K562 (cell line): ENCODE results near the gene ASXL2. TPM values are rescaled to one million over a fixed set of nuclear protein-coding genes. Genes with fewer than 3 reads are reported as not detected.
"Not testable (repeated sequence)": the region's sequence is repeated elsewhere in the genome, so short reads cannot be mapped to it uniquely, and the experiment has no call there.

Experiments
- ATAC-seq: fragments of 200-7000 bp; cut with Tn5 transposase; 3 replicates; pipeline ENCODE4 v1.9.1; 2020; ENCODE audit warnings: moderate library complexity
- BruUV-seq: library from RNA; stranded (reverse); fragments of 400-500 nt; replicated peaks from 2 replicates; lab custom pipeline; 2021; lab: Mats Ljungman, UMichigan
- CTCF ChIA-PET: fragments of 300-600 bp; formaldehyde crosslinking; extraction: SDS; loops from one replicate; lab custom pipeline; 2021; ENCODE audit warnings: low intra/inter-chr PET ratio; lab: Yijun Ruan, JAX
- POLR2A ChIA-PET: fragments of 300-600, 350-650 bp; sonication (Branson Sonifier 250); formaldehyde crosslinking; extraction: SDS; loops from one replicate; lab custom pipeline; 2021; ENCODE audit warnings: antibody characterized with exemption, inconsistent platforms; lab: Yijun Ruan, JAX
- DNase-seq, 4 experiments: peaks; one replicate each; pipeline versions ENCODE4 v3.0.0 to v3.0.0-alpha.2; 2011 to 2018; ENCODE audit warnings: low spot score in 3 of 4, mixed read lengths in 3 of 4; ENCODE audit errors: extremely low read depth in 1 of 4
- FAIRE-seq: peaks from 2 replicates; lab custom pipeline; 2011; peaks lifted over from hg19 to GRCh38; lab: Jason Lieb, UNC
- H2AFZ ChIP-seq: 2 replicates; pipeline ENCODE4 v1.6.0; 2011; ENCODE audit warnings: low read depth, low read length, control low read depth, inconsistent platforms
- H3K27ac ChIP-seq: fragments of 200-600 bp; 3 replicates; pipeline ENCODE4 v1.8.0; 2011; ENCODE audit warnings: low read depth, mild to moderate bottlenecking, control low read depth, inconsistent platforms, low read length, moderate library complexity, mixed read lengths; ENCODE audit errors: extremely low read depth
- H3K27me3 ChIP-seq, 2 experiments: fragments of 300-600 bp in 1 of 2; 2 replicates in 1 of 2; 3 replicates in 1 of 2; pipeline versions ENCODE4 v1.6.0 to v1.8.0; 2011; ENCODE audit warnings: inconsistent platforms in 2 of 2, low read length in 2 of 2, mild to moderate bottlenecking in 1 of 2, mixed read lengths in 1 of 2, moderate library complexity in 1 of 2; ENCODE audit not compliant: control insufficient read depth in 2 of 2, insufficient read depth in 2 of 2
- H3K36me3 ChIP-seq: fragments of 300-600 bp; 3 replicates; pipeline ENCODE4 v1.8.0; 2011; ENCODE audit warnings: mild to moderate bottlenecking, low read length, inconsistent platforms; ENCODE audit not compliant: control insufficient read depth, insufficient read depth
- H3K4me1 ChIP-seq, 2 experiments: fragments of 200-600 bp in 1 of 2; replicated peaks in 1 of 2; 2 replicates in 1 of 2; 3 replicates in 1 of 2; pipeline versions ENCODE4 v1.5.1 to v1.8.0; 2011; ENCODE audit warnings: inconsistent platforms in 2 of 2, low read length in 2 of 2, mild to moderate bottlenecking in 1 of 2, mixed read lengths in 1 of 2, moderate library complexity in 1 of 2; ENCODE audit not compliant: control insufficient read depth in 2 of 2, insufficient read depth in 2 of 2
- H3K4me2 ChIP-seq: 2 replicates; pipeline ENCODE4 v1.6.1; 2011; ENCODE audit warnings: low read length, control low read depth, inconsistent platforms, mixed read lengths; ENCODE audit not compliant: insufficient read depth
- H3K4me3 ChIP-seq: fragments of 200-600 bp; sonication (generic), shearing (Covaris generic); 2 replicates; pipeline ENCODE4 v1.5.1; 2016; ENCODE audit warnings: control low read depth, inconsistent platforms
- H3K79me2 ChIP-seq: fragments of 200-600 bp; 3 replicates; pipeline ENCODE4 v1.8.0; 2011; ENCODE audit warnings: low read length, inconsistent platforms; ENCODE audit not compliant: control insufficient read depth, insufficient read depth
- H3K9ac ChIP-seq, 2 experiments: 2 replicates each; pipeline versions ENCODE4 v1.6.0 to v1.6.1; 2011; ENCODE audit warnings: low read depth in 2 of 2, low read length in 2 of 2, control low read depth in 1 of 2, inconsistent platforms in 1 of 2, mild to moderate bottlenecking in 1 of 2, mixed read lengths in 1 of 2; ENCODE audit not compliant: insufficient read depth in 1 of 2
- H3K9me1 ChIP-seq: one replicate; pipeline ENCODE4 v1.6.0; 2011; ENCODE audit warnings: inconsistent platforms, mild to moderate bottlenecking, low read length, moderate library complexity; ENCODE audit not compliant: control insufficient read depth, insufficient read depth
- H3K9me3 ChIP-seq: replicated peaks from 2 replicates; pipeline ENCODE4 v1.5.1; 2011; ENCODE audit warnings: low read depth, low read length, inconsistent platforms; ENCODE audit not compliant: control insufficient read depth, insufficient read depth
- H4K20me1 ChIP-seq: replicated peaks from 2 replicates; pipeline ENCODE4 v1.6.1; 2011; ENCODE audit warnings: low read length, inconsistent platforms, mixed read lengths; ENCODE audit not compliant: control insufficient read depth, insufficient read depth
- WGBS: fragments of 100-300 bp; shearing (Covaris generic); methylation state at CpG from one replicate; pipeline ENCODE4 v1.1.6; 2016; ENCODE audit warnings: low coverage, mixed read lengths; ENCODE audit not compliant: insufficient coverage; ENCODE audit errors: missing lambda C conversion rate; 5-methylcytosine and 5-hydroxymethylcytosine counted together
- in situ Hi-C: fragments of 300-500 bp; cut with MboI; formaldehyde crosslinking; loops from 4 replicates; pipeline ENCODE4 v1.15.0; 2018; ENCODE audit warnings: inconsistent platforms, mixed read lengths
- intact Hi-C: fragments of 100-400 bp; cut with micrococcal nuclease; formaldehyde crosslinking; loops from 2 replicates; pipeline ENCODE4 v1.14.2; 2022
- polyA plus RNA-seq, 8 experiments: library from polyadenylated mRNA; depleted of rRNA in 4 of 8; stranded (reverse) in 5 of 8; unstranded in 3 of 8; fragments of >200 nt; fragmentation: Nextera tagmentation in 2 of 8; fragmentation: Illumina TruSeq in 1 of 8; extraction: Ambion mirVana in 2 of 8; extraction: Trizol in 1 of 8; gene quantifications; 2 replicates each; pipeline versions ENCODE4 v1.2.1 to v1.2.3, GENCODE V29; 2011 to 2014; ENCODE audit warnings: inconsistent platforms in 1 of 8, missing spikeins in 1 of 8
- total RNA-seq, 7 experiments: library from RNA; depleted of rRNA in 6 of 7; stranded (reverse); fragments of >200 nt in 6 of 7; fragmentation: Illumina TruSeq in 2 of 7; extraction: Trizol in 2 of 7; gene quantifications; 2 replicates each; pipeline versions ENCODE4 v1.2.1 to v1.2.3, GENCODE V29; 2011 to 2021; ENCODE audit warnings: low replicate concordance in 1 of 7
- TF ChIP-seq, protein P1 (sequence below): sonication (generic); formaldehyde crosslinking; IDR thresholded peaks from 2 replicates; pipeline ENCODE4 v1.8.1; 2023; ENCODE audit warnings: mild to moderate bottlenecking, missing genetic modification reagents

ASXL2 gene
- total and polyA plus RNA-seq, 9 of the 15 experiments (the other 6 are each of a cell fraction or from before 2014, with no cell fraction given) = 2.2 to 25.9 (median 9.0) TPM

DNA sequence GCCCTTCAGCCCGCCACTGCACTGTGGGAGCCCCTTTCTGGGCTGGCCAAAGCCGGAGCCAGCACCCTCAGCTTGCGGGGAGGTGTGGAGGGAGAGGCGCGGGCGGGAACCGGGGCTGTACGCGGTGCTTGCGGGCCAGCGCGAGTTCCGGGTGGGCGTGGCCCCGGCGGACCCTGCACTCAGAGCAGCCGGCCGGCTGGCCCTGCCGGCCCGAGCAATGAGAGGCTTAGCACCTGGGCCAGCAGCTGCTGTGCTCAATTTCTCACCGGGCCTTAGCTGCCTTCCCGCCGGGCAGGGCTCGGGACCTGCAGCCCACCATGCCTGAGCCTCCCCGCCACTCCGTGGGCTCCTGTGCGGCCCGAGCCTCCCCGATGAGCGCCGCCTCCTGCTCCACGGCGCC is 37.1 kb upstream of the ASXL2 start:
- POLR2A ChIA-PET, H3K4me1 ChIP-seq, intact Hi-C loops, H3K9me3 ChIP-seq, H3K79me2 ChIP-seq, in situ Hi-C loops, H3K27me3 ChIP-seq, ATAC-seq, CTCF ChIA-PET, FAIRE-seq, H3K36me3 ChIP-seq, H3K9ac ChIP-seq, H4K20me1 ChIP-seq, H3K9me1 ChIP-seq, H3K4me3 ChIP-seq, DNase-seq, H3K27ac ChIP-seq, H2AFZ ChIP-seq, H3K4me2 ChIP-seq, BruUV-seq: not testable (repeated sequence)
- TF ChIP-seq, protein P1, sequence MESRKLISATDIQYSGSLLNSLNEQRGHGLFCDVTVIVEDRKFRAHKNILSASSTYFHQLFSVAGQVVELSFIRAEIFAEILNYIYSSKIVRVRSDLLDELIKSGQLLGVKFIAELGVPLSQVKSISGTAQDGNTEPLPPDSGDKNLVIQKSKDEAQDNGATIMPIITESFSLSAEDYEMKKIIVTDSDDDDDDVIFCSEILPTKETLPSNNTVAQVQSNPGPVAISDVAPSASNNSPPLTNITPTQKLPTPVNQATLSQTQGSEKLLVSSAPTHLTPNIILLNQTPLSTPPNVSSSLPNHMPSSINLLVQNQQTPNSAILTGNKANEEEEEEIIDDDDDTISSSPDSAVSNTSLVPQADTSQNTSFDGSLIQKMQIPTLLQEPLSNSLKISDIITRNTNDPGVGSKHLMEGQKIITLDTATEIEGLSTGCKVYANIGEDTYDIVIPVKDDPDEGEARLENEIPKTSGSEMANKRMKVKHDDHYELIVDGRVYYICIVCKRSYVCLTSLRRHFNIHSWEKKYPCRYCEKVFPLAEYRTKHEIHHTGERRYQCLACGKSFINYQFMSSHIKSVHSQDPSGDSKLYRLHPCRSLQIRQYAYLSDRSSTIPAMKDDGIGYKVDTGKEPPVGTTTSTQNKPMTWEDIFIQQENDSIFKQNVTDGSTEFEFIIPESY = peak; percentile 55; the same call in 1 of the 2 replicates
- WGBS = 59% methylated on average over 2 of the region's 33 CpGs

DNA sequence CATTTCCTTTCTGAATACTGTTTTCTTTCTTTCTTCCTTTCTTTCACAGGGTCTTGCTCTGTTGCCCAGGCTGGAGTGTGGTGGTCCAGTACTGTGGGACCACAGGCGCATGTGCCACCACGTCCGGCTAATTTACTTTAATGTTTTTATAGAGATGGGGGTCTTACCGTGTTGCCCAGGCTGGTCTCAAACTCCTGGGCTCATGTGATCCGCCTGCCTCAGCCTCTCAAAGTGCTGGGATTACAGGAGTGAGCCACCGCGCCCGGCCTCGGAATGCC is 35.3 kb upstream of the ASXL2 start:
- BruUV-seq, H3K9ac ChIP-seq, H3K4me1 ChIP-seq, H3K9me3 ChIP-seq, H3K9me1 ChIP-seq, H3K27ac ChIP-seq, CTCF ChIA-PET, H3K27me3 ChIP-seq, H3K36me3 ChIP-seq, H4K20me1 ChIP-seq, ATAC-seq, intact Hi-C loops, in situ Hi-C loops, DNase-seq, H3K4me2 ChIP-seq, FAIRE-seq, H3K4me3 ChIP-seq, H3K79me2 ChIP-seq, POLR2A ChIA-PET: not testable (repeated sequence)
- WGBS = 49% methylated on average over 9 of the region's 9 CpGs
- H2AFZ ChIP-seq = 0 out of 2 replicates have a peak overlapping the region, but pooled peaks have one; percentile 14
